ES-I3 (cell line): ENCODE results near the gene PRRX2.

Experiments used
- H3K36me3 ChIP-seq: 2 replicates; pipeline ENCODE4 v1.6.1; 2013; ENCODE audit warnings: mild to moderate bottlenecking, low read length, control low read depth, moderate library complexity; ENCODE audit not compliant: insufficient read depth
- H3K4me1 ChIP-seq: 2 replicates; pipeline ENCODE4 v1.6.1; 2013; ENCODE audit warnings: mild to moderate bottlenecking, control low read depth, low read length; ENCODE audit not compliant: insufficient read depth
- H3K9ac ChIP-seq: 2 replicates; pipeline ENCODE4 v1.6.1; 2013; ENCODE audit warnings: low read depth, mild to moderate bottlenecking, low read length, moderate library complexity
- H3K9me3 ChIP-seq: 2 replicates; pipeline ENCODE4 v1.6.1; 2013; ENCODE audit warnings: mild to moderate bottlenecking, low read length, moderate library complexity; ENCODE audit not compliant: control insufficient read depth, insufficient read depth

The PRRX2 gene

GRCh38 chr9:129665389-129665775, at the start of gene PRRX2:
Gene PRRX2 (plus strand): TSS chr9:129665647. CDS start chr9:129665868, 221 bp downstream.
- Histone ChIP-seq H3K4me1 (no peaks in the 10 kb centered on the region; the same call in 1 of the 2 replicates), H3K9me3 (no peaks in the 10 kb centered on the region), H3K9ac (peak within 1 kb of the TSS; percentile 64; the same call in 1 of the 2 replicates), H3K36me3 (no peaks in the 10 kb centered on the region)

DNA sequence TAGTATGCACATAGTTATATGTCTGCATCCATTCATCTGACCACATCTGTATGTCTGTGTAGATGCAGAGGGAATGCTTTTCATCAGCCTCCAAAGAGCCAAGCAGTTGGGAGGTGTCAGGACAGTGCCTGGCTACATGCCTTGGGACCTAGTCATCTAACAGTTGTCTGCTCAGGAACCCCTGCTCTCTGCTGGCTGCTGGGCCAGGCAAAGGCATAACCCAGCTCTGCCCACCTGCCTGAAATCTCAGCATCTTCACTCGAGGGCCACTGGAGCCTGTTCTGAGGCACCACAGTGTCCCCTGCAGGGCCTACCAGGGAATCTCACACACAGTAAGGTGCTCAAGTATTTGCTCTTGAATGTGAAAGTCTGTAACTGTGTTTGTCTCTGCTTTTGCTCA, 48.3 kb upstream of the PRRX2 start:
- Histone ChIP-seq H3K9ac (no peak overlapping the region), H3K4me1 (peaks cover 3% of the 10 kb centered on the region; the same call in 1 of the 2 replicates), H3K36me3 (no peaks in the 10 kb centered on the region), H3K9me3 (no peaks in the 10 kb centered on the region)

- Histone ChIP-seq H3K9me3 (no peaks in the 10 kb centered on the region), H3K9ac (peak overlapping the region; percentile 43), H3K36me3 (no peaks in the 10 kb centered on the region), H3K4me1 (peaks cover 3% of the 10 kb centered on the region; the same call in 1 of the 2 replicates)
Measured at GRCh38 chr9:129619787-129620668, 45.4 kb upstream of the PRRX2 start.

GRCh38 chr9:129620669-129621295, 44.7 kb upstream of the PRRX2 start, which contains the start of gene C9orf50:
Gene C9orf50 (minus strand): TSS chr9:129621101. CDS start chr9:129620574, 527 bp downstream.
- Histone ChIP-seq H3K9ac (peak within 1 kb of the TSS; percentile 43), H3K4me1 (peaks cover 3% of the 10 kb centered on the region; the same call in 1 of the 2 replicates), H3K36me3 (no peaks in the 10 kb centered on the region), H3K9me3 (no peaks in the 10 kb centered on the region)

DNA sequence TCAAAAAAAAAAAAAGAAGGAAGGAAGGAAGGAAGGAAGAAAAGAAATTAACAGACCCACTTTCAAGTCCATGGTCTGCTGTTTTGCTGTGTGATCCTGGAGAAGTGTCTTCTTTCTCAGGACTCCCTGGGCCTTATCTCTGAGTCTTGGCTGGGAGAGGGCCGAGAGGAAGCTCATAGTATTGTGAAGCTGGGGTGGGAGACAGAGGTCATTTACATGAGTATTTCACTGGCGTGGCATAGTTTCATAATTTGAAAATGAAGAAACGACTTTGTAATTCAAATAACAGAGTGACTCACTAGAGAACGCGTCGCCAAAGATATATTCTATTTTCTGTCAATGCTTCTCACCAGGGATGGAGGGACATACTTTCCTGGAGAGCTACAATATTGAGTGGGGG, 42.1 kb upstream of the PRRX2 start:
- H3K9ac ChIP-seq = no peak overlapping the region

DNA sequence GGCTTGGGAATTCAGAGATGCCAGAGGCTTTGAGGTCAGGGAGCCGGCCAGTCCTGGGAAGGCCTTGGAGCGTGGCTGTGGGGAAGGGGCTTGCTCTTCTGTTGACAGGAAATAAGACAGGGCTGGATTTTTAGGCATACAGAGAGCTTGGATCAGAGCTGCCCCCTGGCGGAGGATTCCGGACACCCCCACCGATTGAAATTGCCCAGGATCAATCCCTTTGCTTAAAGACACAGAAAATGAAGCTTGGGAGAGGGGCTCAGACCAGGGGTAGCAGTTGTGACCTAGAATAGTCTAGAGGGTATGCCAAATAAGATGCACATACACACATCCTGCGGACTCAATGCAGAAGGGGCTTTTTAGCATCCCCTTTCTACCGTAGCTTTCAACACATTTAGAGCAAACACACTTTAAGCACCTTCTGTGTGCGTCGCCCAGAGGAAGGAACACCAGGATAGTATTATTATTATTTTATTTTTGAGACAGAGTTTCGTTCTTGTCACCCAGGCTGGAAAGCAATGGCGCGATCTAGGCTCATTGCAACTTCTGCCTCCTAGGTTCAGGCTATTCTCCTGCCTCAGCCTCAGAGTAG, 41.2 kb upstream of the PRRX2 start:
- no peak overlapping the region for H3K9ac ChIP-seq
- 0 out of 2 replicates have a peak, but pooled peaks cover 5% of the 10 kb centered on the region for H3K4me1 ChIP-seq
- no peaks in the 10 kb centered on the region for H3K36me3 ChIP-seq
- H3K9me3 ChIP-seq = no peaks in the 10 kb centered on the region

More for the DNA sequence above, 42.1 kb upstream of the PRRX2 start:
- Histone ChIP-seq H3K36me3 (no peaks in the 10 kb centered on the region), H3K9me3 (no peaks in the 10 kb centered on the region), H3K4me1 (0 out of 2 replicates have a peak, but pooled peaks cover 5% of the 10 kb centered on the region)

DNA sequence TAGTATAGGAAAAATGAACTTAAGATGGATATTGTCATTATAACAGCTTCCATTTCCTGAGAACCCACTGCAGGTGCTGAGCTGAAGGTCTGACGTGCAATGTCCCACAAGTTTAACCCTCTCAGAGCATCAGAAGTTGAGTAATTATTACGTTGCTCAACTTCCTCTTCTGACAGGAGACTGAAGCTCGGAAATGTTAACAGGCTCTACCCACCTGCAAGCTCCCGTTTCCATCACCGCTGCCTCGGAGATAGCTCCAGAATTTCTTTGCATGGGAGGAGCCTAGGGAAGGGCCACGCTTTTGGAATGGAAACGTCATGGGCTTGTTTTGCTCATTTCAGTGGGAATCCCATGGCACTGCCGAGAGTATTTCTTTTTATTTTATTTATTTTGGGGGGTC, 40.5 kb upstream of the PRRX2 start:
- Histone ChIP-seq H3K9ac (peak overlapping the region; percentile 100; the same call in 1 of the 2 replicates), H3K36me3 (no peaks in the 10 kb centered on the region), H3K4me1 (0 out of 2 replicates have a peak, but pooled peaks cover 5% of the 10 kb centered on the region), H3K9me3 (no peaks in the 10 kb centered on the region)

DNA sequence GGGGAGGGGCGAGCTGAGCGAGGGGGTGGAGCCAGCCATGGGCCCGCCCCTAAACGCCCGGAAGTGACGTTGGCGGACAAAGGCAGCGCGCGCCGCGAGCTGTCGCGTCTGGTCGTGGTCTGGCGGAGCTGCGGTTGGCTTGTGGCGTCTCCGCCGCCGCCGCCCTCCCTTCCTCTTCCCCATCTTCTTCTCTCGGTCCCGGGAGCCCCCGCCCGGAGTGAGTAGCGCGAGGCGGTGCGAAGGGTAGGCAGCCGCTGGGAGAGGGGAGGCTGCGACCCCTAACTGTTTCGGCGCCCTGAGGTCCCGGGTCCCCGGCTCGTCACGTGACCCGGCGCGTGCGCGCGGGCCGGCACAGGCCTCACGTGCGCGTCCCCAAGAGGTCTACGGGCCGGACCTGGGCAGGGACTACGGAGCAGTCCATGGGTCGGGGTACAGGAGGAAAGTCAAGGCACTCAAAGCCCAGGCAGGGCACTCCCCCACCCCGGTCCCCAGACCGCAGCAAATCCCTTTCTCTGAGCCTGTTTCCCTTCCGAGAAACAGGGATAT, 39.3 kb upstream of the PRRX2 start, which contains the start of gene NTMT1:
Gene NTMT1 (plus strand): TSS at position 85 of the 546 bp plus-strand sequence. CDS start 6,541 bp downstream, outside the sequence.
- H3K4me1 ChIP-seq = peaks cover 11% of the 10 kb centered on the region; the same call in 1 of the 2 replicates
- H3K9me3 ChIP-seq = no peaks in the 10 kb centered on the region
- no peaks in the 10 kb centered on the region for H3K36me3 ChIP-seq
- H3K9ac ChIP-seq = peak within 1 kb of the TSS; percentile 100

DNA sequence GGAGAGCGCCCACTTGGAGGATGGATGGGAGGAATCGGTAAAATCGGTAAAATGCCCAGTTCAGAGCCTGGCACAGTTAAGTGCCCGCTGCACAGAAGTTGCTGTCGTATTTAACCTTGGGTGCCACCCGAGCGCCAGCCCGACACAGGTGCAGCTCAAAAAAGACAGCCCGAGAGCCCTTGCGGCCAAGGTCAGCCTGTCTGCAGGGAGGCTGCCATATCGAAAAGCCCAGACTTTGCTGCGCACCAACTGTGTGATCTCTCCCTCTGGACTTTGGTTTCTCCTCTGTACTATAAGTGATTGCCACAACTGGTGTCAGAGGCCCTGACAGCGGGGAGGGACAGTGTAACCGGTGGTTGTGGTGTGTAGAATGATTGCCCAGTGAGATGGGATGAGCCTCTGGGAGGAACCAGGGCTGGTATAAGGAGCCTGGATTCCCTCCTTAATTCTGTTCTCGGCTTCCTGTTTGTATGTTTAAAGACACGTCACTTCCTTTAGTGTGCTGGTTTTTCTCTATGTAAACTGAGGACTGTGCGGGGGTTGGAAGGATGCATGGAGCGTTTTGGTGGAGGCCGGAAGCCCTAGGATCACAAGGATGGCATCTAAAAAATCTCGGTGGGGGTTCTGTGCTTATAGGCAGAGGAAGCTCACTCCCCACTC, 38.7 kb upstream of the PRRX2 start:
- Histone ChIP-seq H3K36me3 (no peaks in the 10 kb centered on the region), H3K9ac (peak overlapping the region; percentile 100), H3K9me3 (no peaks in the 10 kb centered on the region), H3K4me1 (peaks cover 11% of the 10 kb centered on the region; the same call in 1 of the 2 replicates)

GRCh38 chr9:129627556-129628440, 37.6 kb upstream of the PRRX2 start:
- Histone ChIP-seq H3K9ac (peak overlapping the region; percentile 100; the same call in 1 of the 2 replicates), H3K9me3 (no peaks in the 10 kb centered on the region), H3K4me1 (peaks cover 11% of the 10 kb centered on the region; the same call in 1 of the 2 replicates), H3K36me3 (peaks cover 3% of the 10 kb centered on the region; the same call in 1 of the 2 replicates)

- Histone ChIP-seq H3K4me1 (peaks cover 11% of the 10 kb centered on the region; the same call in 1 of the 2 replicates), H3K36me3 (peaks cover 6% of the 10 kb centered on the region; the same call in 1 of the 2 replicates), H3K9me3 (no peaks in the 10 kb centered on the region), H3K9ac (no peak overlapping the region)
Measured at GRCh38 chr9:129628709-129629108, 36.7 kb upstream of the PRRX2 start.

GRCh38 chr9:129629251-129629820, 36.1 kb upstream of the PRRX2 start:
- H3K4me1 ChIP-seq = peaks cover 11% of the 10 kb centered on the region; the same call in 1 of the 2 replicates
- no peak overlapping the region for H3K9ac ChIP-seq
- peaks cover 6% of the 10 kb centered on the region; the same call in 1 of the 2 replicates for H3K36me3 ChIP-seq
- H3K9me3 ChIP-seq = no peaks in the 10 kb centered on the region
